Stomach smooth muscle (tissue), 2 donors: ENCODE results near the gene ZNF207.

Source experiments
- H3K27ac ChIP-seq: one replicate; pipeline ENCODE4 v1.7.0; 2013; ENCODE audit warnings: mild to moderate bottlenecking, low read length, inconsistent platforms
- H3K27me3 ChIP-seq, 2 donors: one replicate each; pipeline ENCODE4 v1.7.0; 2013; ENCODE audit warnings: low read length in 2 of 2; ENCODE audit not compliant: insufficient read depth in 2 of 2, control insufficient read depth in 1 of 2
- H3K36me3 ChIP-seq, 2 donors: one replicate each; pipeline ENCODE4 v1.7.0; 2013; ENCODE audit warnings: low read length in 2 of 2; ENCODE audit not compliant: control insufficient read depth in 2 of 2, insufficient read depth in 2 of 2
- H3K4me1 ChIP-seq: one replicate; pipeline ENCODE4 v1.7.0; 2013; ENCODE audit warnings: low read length; ENCODE audit not compliant: control insufficient read depth, insufficient read depth
- H3K4me3 ChIP-seq, 2 donors: one replicate each; pipeline ENCODE4 v1.7.0; 2013; ENCODE audit warnings: low read length in 2 of 2
- H3K9ac ChIP-seq, 2 donors: one replicate each; pipeline ENCODE4 v1.7.0; 2013; ENCODE audit warnings: low read length in 2 of 2, mild to moderate bottlenecking in 1 of 2
- H3K9me3 ChIP-seq, 2 donors: one replicate each; pipeline ENCODE4 v1.7.0; 2013; ENCODE audit warnings: low read length in 2 of 2; ENCODE audit not compliant: control insufficient read depth in 2 of 2
- donor health status: healthy.
- donor health status: Pancreatic carcinoma.

Gene ZNF207

GRCh38 chr17:32355649-32356377, 5.9 kb downstream of the ZNF207 start:
- peaks cover 27% of the 10 kb centered on the region for H3K4me1 ChIP-seq
- H3K36me3 ChIP-seq, result peaks cover 14 to 32% of the 10 kb centered on the region in 2 donors
- H3K9ac ChIP-seq, result no peak overlapping the region
- no peak overlapping the region for H3K27ac ChIP-seq
- H3K9me3 ChIP-seq, result no peaks in the 10 kb centered on the region
- H3K27me3 ChIP-seq, result no peaks in the 10 kb centered on the region
- H3K4me3 ChIP-seq, result no peak overlapping the region

- Histone ChIP-seq H3K9me3 (no peaks in the 10 kb centered on the region), H3K4me3 (no peak overlapping the region), H3K9ac (no peak overlapping the region), H3K27me3 (no peaks in the 10 kb centered on the region), H3K4me1 (peaks cover 27% of the 10 kb centered on the region), H3K36me3 (peaks cover 16 to 37% of the 10 kb centered on the region in 2 donors), H3K27ac (no peak overlapping the region)
Observed at GRCh38 chr17:32356378-32356743, 6.4 kb downstream of the ZNF207 start.

GRCh38 chr17:32356750-32357149, 6.8 kb downstream of the ZNF207 start:
- Histone ChIP-seq H3K4me1 (peaks cover 27% of the 10 kb centered on the region), H3K27me3 (no peaks in the 10 kb centered on the region), H3K9ac (no peak overlapping the region), H3K4me3 (no peak overlapping the region), H3K9me3 (no peaks in the 10 kb centered on the region), H3K36me3 (peaks cover 20 to 37% of the 10 kb centered on the region in 2 donors), H3K27ac (no peak overlapping the region)

- Histone ChIP-seq H3K9ac (no peak overlapping the region), H3K36me3 (peaks cover 28 to 37% of the 10 kb centered on the region in 2 donors), H3K27ac (no peak overlapping the region), H3K4me1 (peaks cover 25% of the 10 kb centered on the region), H3K27me3 (no peaks in the 10 kb centered on the region), H3K9me3 (no peaks in the 10 kb centered on the region), H3K4me3 (no peak overlapping the region)
Observed at GRCh38 chr17:32357615-32358014, 7.7 kb downstream of the ZNF207 start.

GRCh38 chr17:32361270-32361669, 11.3 kb downstream of the ZNF207 start:
- Histone ChIP-seq H3K36me3 (peaks cover 45 to 54% of the 10 kb centered on the region in 2 donors), H3K27ac (no peak overlapping the region), H3K9ac (no peak overlapping the region), H3K4me1 (peaks cover 7% of the 10 kb centered on the region), H3K27me3 (no peaks in the 10 kb centered on the region), H3K9me3 (no peaks in the 10 kb centered on the region), H3K4me3 (no peak overlapping the region)

GRCh38 chr17:32370426-32370825, 20.5 kb downstream of the ZNF207 start:
- Histone ChIP-seq H3K36me3 (peaks cover 36 to 67% of the 10 kb centered on the region in 2 donors), H3K9ac (no peak overlapping the region), H3K4me1 (no peaks in the 10 kb centered on the region), H3K27me3 (no peaks in the 10 kb centered on the region), H3K4me3 (no peak overlapping the region), H3K27ac (no peak overlapping the region), H3K9me3 (no peaks in the 10 kb centered on the region)

GRCh38 chr17:32382526-32383223, 32.7 kb downstream of the ZNF207 start:
- no peaks in the 10 kb centered on the region for H3K27me3 ChIP-seq
- no peaks in the 10 kb centered on the region for H3K9me3 ChIP-seq
- no peak overlapping the region for H3K27ac ChIP-seq
- H3K4me1 ChIP-seq, result no peaks in the 10 kb centered on the region
- H3K36me3 ChIP-seq, result peaks cover 0 to 16% of the 10 kb centered on the region in 2 donors
- H3K9ac ChIP-seq, result no peak overlapping the region
- H3K4me3 ChIP-seq, result no peak overlapping the region

- peaks cover 0 to 14% of the 10 kb centered on the region in 2 donors for H3K36me3 ChIP-seq
Observed at GRCh38 chr17:32383926-32384434, 34.0 kb downstream of the ZNF207 start.

GRCh38 chr17:32385121-32385520, 35.2 kb downstream of the ZNF207 start:
- Histone ChIP-seq H3K9me3 (no peaks in the 10 kb centered on the region), H3K4me1 (no peaks in the 10 kb centered on the region), H3K27me3 (no peaks in the 10 kb centered on the region), H3K9ac (no peak overlapping the region), H3K36me3 (peaks cover 0 to 9% of the 10 kb centered on the region in 2 donors), H3K27ac (no peak overlapping the region), H3K4me3 (no peak overlapping the region)

More at GRCh38 chr17:32383926-32384434, 34.0 kb downstream of the ZNF207 start:
- Histone ChIP-seq H3K4me1 (no peaks in the 10 kb centered on the region), H3K27me3 (no peaks in the 10 kb centered on the region), H3K9ac (no peak overlapping the region), H3K4me3 (no peak overlapping the region), H3K9me3 (no peaks in the 10 kb centered on the region), H3K27ac (no peak overlapping the region)

- no peaks in the 10 kb centered on the region for H3K4me1 ChIP-seq
- H3K9me3 ChIP-seq, result no peaks in the 10 kb centered on the region
- no peak overlapping the region for H3K9ac ChIP-seq
- no peak overlapping the region for H3K27ac ChIP-seq
- H3K4me3 ChIP-seq, result no peak overlapping the region
- H3K36me3 ChIP-seq, result peaks cover 0 to 5% of the 10 kb centered on the region in 2 donors
- no peaks in the 10 kb centered on the region for H3K27me3 ChIP-seq
Observed at GRCh38 chr17:32385971-32386370, 36.0 kb downstream of the ZNF207 start.

GRCh38 chr17:32386844-32387243, 36.9 kb downstream of the ZNF207 start:
- Histone ChIP-seq H3K9me3 (no peaks in the 10 kb centered on the region), H3K27me3 (no peaks in the 10 kb centered on the region), H3K4me1 (no peaks in the 10 kb centered on the region), H3K27ac (no peak overlapping the region), H3K9ac (no peak overlapping the region), H3K4me3 (no peak overlapping the region), H3K36me3 (peaks cover 0 to 5% of the 10 kb centered on the region in 2 donors)
